Aorta (tissue), 5 donors: ENCODE results near the gene TKT. TPM values are rescaled to one million over a fixed set of nuclear protein-coding genes. Genes with fewer than 3 reads are reported as not detected.

ENCODE experiments used
- ATAC-seq: fragments of 200-7000 bp; cut with Tn5 transposase; one replicate; pipeline ENCODE4 v1.9.1; 2022; ENCODE audit warnings: moderate library complexity; ENCODE audit not compliant: low FRiP score
- DNase-seq, 2 donors: peaks; one replicate each; pipeline ENCODE4 v3.0.0-alpha.2; 2020
- H3K27ac ChIP-seq, 2 donors: one replicate each; pipeline ENCODE4 v1.5.1; 2013; ENCODE audit warnings: low read length in 2 of 2, mild to moderate bottlenecking in 2 of 2, moderate library complexity in 2 of 2, control low read depth in 1 of 2, inconsistent platforms in 1 of 2, low read depth in 1 of 2
- H3K27me3 ChIP-seq, 2 donors: one replicate each; pipeline ENCODE4 v1.6.1; 2013; ENCODE audit warnings: control low read depth in 1 of 2, low read length in 1 of 2, mild to moderate bottlenecking in 1 of 2, moderate library complexity in 1 of 2; ENCODE audit not compliant: insufficient read depth in 2 of 2, control insufficient read depth in 1 of 2
- H3K36me3 ChIP-seq, 2 donors: one replicate each; pipeline ENCODE4 v1.6.1; 2013; ENCODE audit warnings: control low read depth in 1 of 2, low read length in 1 of 2, mild to moderate bottlenecking in 1 of 2; ENCODE audit not compliant: insufficient read depth in 2 of 2, control insufficient read depth in 1 of 2
- H3K4me1 ChIP-seq, 2 donors: one replicate each; pipeline ENCODE4 v1.6.1; 2013; ENCODE audit warnings: low read length in 2 of 2, control low read depth in 1 of 2, mild to moderate bottlenecking in 1 of 2, moderate library complexity in 1 of 2; ENCODE audit not compliant: insufficient read depth in 2 of 2, control insufficient read depth in 1 of 2
- H3K4me3 ChIP-seq, 2 donors: one replicate each; pipeline ENCODE4 v1.5.1; 2013; ENCODE audit warnings: low read length in 2 of 2, control low read depth in 1 of 2, mild to moderate bottlenecking in 1 of 2
- H3K9me3 ChIP-seq: one replicate; pipeline ENCODE4 v1.6.1; 2013; ENCODE audit warnings: mild to moderate bottlenecking, low read length; ENCODE audit not compliant: control insufficient read depth
- WGBS, 2 donors: extraction: QIAGEN DNeasy Blood & Tissue Kit; methylation state at CpG; one replicate each; pipeline ENCODE4 v1.1.7; 2013; 5-methylcytosine and 5-hydroxymethylcytosine counted together
- intact Hi-C, 2 donors: fragments of 100-400 bp; cut with DNase I; formaldehyde crosslinking; loops; one replicate each; pipeline versions ENCODE4 v1.14.2 to v1.15.0; 2022
- polyA plus RNA-seq, 2 donors: library from polyadenylated mRNA; stranded (reverse); fragments of 200-250 nt; gene quantifications; one replicate each; pipeline ENCODE4 v1.2.3, GENCODE V29; 2013
- total RNA-seq, 2 donors: library from RNA; stranded (reverse); fragmentation: NEBNext Ultra II Directional; extraction: Animal tissue kit (Norgen Biotek cat#: 25700); gene quantifications; one replicate each; pipeline ENCODE4 v1.2.1, GENCODE V29; 2021
- donor health status: healthy with polysubstance abuse.
- donor health status: Bipolar disorder and iron deficiency.
- donor health status: DM: no; HTN: no; CAD: no.
- donor health status: DM: no; HTN: no; CAD: no.
- donor health status: DM: yes; HTN: yes; CAD: no.

Gene TKT
- total and polyA plus RNA-seq, 4 donors, result 92.4 to 208 (median 146) TPM

GRCh38 chr3:53248161-53248560 lies 7.7 kb downstream of the TKT start:
- no peaks in the 10 kb centered on the region for H3K36me3 ChIP-seq
- WGBS, 2 donors, result 93% methylated on average over 6 of the region's 6 CpGs
- intact Hi-C loops, result no loop called here
- no peak overlapping the region for H3K27ac ChIP-seq
- H3K4me3 ChIP-seq, result no peak overlapping the region
- no peaks in the 10 kb centered on the region for H3K27me3 ChIP-seq
- no peaks in the 10 kb centered on the region for H3K9me3 ChIP-seq
- ATAC-seq (no peak), DNase-seq (no peak)
- H3K4me1 ChIP-seq, result peaks cover 0 to 2% of the 10 kb centered on the region in 2 donors

GRCh38 chr3:53247619-53248018 lies 8.2 kb downstream of the TKT start:
- no peak for DNase-seq
- Histone ChIP-seq H3K4me3 (no peak overlapping the region), H3K4me1 (peaks cover 0 to 2% of the 10 kb centered on the region in 2 donors), H3K27ac (no peak overlapping the region), H3K27me3 (no peaks in the 10 kb centered on the region), H3K9me3 (no peaks in the 10 kb centered on the region), H3K36me3 (no peaks in the 10 kb centered on the region)
- no peak for ATAC-seq
- 79 to 89% methylated on average over 2 of the region's 2 CpGs for WGBS, 2 donors
- intact Hi-C loops, result no loop called here

GRCh38 chr3:53244271-53244670 lies 11.6 kb downstream of the TKT start:
- intact Hi-C loops, result no loop called here
- no peaks in the 10 kb centered on the region for H3K9me3 ChIP-seq
- no peak overlapping the region for H3K4me3 ChIP-seq
- H3K36me3 ChIP-seq, result no peaks in the 10 kb centered on the region
- no peaks in the 10 kb centered on the region for H3K27me3 ChIP-seq
- no peaks in the 10 kb centered on the region for H3K4me1 ChIP-seq
- DNase-seq, result no peak
- 94 to 97% methylated on average over 8 of the region's 8 CpGs for WGBS, 2 donors
- ATAC-seq, result no peak
- no peak overlapping the region for H3K27ac ChIP-seq

- Histone ChIP-seq H3K4me1 (no peaks in the 10 kb centered on the region), H3K36me3 (no peaks in the 10 kb centered on the region), H3K9me3 (no peaks in the 10 kb centered on the region), H3K4me3 (no peak overlapping the region), H3K27ac (no peak overlapping the region), H3K27me3 (no peaks in the 10 kb centered on the region)
- intact Hi-C loops, result no loop called here
- DNase-seq (no peak), ATAC-seq (no peak)
- 88% methylated on average over 8 of the region's 8 CpGs for WGBS, 2 donors
These were observed 12.0 kb downstream of the TKT start for GRCh38 chr3:53243785-53244184.

GRCh38 chr3:53243165-53243564 lies 12.7 kb downstream of the TKT start:
- Histone ChIP-seq H3K4me1 (no peaks in the 10 kb centered on the region), H3K27ac (no peak overlapping the region), H3K9me3 (no peaks in the 10 kb centered on the region), H3K27me3 (no peaks in the 10 kb centered on the region), H3K4me3 (no peak overlapping the region), H3K36me3 (no peaks in the 10 kb centered on the region)
- 66 to 81% methylated on average over 14 of the region's 14 CpGs for WGBS, 2 donors
- DNase-seq (no peak), ATAC-seq (no peak)
- intact Hi-C loops, result no loop called here

GRCh38 chr3:53242642-53243041 lies 13.2 kb downstream of the TKT start:
- intact Hi-C loops, result no loop called here
- no peaks in the 10 kb centered on the region for H3K36me3 ChIP-seq
- ATAC-seq, result peak; percentile 9
- DNase-seq, result no peak
- 74 to 89% methylated on average over 4 of the region's 4 CpGs for WGBS, 2 donors
- H3K27me3 ChIP-seq, result no peaks in the 10 kb centered on the region
- no peak overlapping the region for H3K4me3 ChIP-seq
- H3K27ac ChIP-seq, result no peak overlapping the region
- H3K9me3 ChIP-seq, result no peaks in the 10 kb centered on the region
- H3K4me1 ChIP-seq, result no peaks in the 10 kb centered on the region

GRCh38 chr3:53242155-53242554 lies 13.7 kb downstream of the TKT start:
- no peak overlapping the region for H3K4me3 ChIP-seq
- H3K27me3 ChIP-seq, result no peaks in the 10 kb centered on the region
- DNase-seq (no peak), ATAC-seq (no peak)
- intact Hi-C loops, result no loop called here
- H3K4me1 ChIP-seq, result no peaks in the 10 kb centered on the region
- H3K27ac ChIP-seq, result no peak overlapping the region
- H3K9me3 ChIP-seq, result no peaks in the 10 kb centered on the region
- 85 to 88% methylated on average over 7 of the region's 7 CpGs for WGBS, 2 donors
- no peaks in the 10 kb centered on the region for H3K36me3 ChIP-seq

- Histone ChIP-seq H3K4me1 (no peaks in the 10 kb centered on the region), H3K27ac (no peak overlapping the region), H3K27me3 (no peaks in the 10 kb centered on the region), H3K9me3 (no peaks in the 10 kb centered on the region), H3K36me3 (no peaks in the 10 kb centered on the region), H3K4me3 (no peak overlapping the region)
- no peak for ATAC-seq
- DNase-seq, result no peak
- 93 to 94% methylated on average over 28 of the region's 28 CpGs for WGBS, 2 donors
- intact Hi-C loops, result no loop called here
These were observed 14.5 kb downstream of the TKT start for GRCh38 chr3:53240989-53241972.

GRCh38 chr3:53239800-53240199 lies 16.0 kb downstream of the TKT start:
- 88 to 92% methylated on average over 5 of the region's 5 CpGs for whole genome bisulfite sequencing, 2 donors
- Histone ChIP-seq H3K4me3 (no peak overlapping the region), H3K9me3 (no peaks in the 10 kb centered on the region), H3K27me3 (no peaks in the 10 kb centered on the region), H3K27ac (no peak overlapping the region), H3K4me1 (no peaks in the 10 kb centered on the region), H3K36me3 (peaks cover 0 to under 1% of the 10 kb centered on the region in 2 donors)
- intact Hi-C loops, result loop anchor here in 1 of 2 donors (5.0 kb wide), 1 partner anchor 33 kb away; no protein-coding TSS in a partner anchor
- DNase-seq, result no peak
- no peak for ATAC-seq
